HT-29 (cell line): ENCODE measurements around the gene GRIK5. TPM values are rescaled to one million over a fixed set of nuclear protein-coding genes. Genes with fewer than 3 reads are reported as not detected.
"Not testable (repeated sequence)": the region's sequence is repeated elsewhere in the genome, so short reads cannot be mapped to it uniquely, and the experiment has no call there.

ENCODE experiments used
- DNase-seq: peaks from one replicate; pipeline ENCODE4 v3.0.0-alpha.2; 2015; ENCODE audit warnings: low spot score
- total RNA-seq: library from RNA; depleted of rRNA; stranded (reverse); fragments of >200 nt; shearing (Covaris generic); gene quantifications from 2 replicates; pipeline ENCODE4 v1.2.3, GENCODE V29; 2014

Gene GRIK5
- total RNA-seq, 1 experiment from 2014 or later, result not detected

DNA sequence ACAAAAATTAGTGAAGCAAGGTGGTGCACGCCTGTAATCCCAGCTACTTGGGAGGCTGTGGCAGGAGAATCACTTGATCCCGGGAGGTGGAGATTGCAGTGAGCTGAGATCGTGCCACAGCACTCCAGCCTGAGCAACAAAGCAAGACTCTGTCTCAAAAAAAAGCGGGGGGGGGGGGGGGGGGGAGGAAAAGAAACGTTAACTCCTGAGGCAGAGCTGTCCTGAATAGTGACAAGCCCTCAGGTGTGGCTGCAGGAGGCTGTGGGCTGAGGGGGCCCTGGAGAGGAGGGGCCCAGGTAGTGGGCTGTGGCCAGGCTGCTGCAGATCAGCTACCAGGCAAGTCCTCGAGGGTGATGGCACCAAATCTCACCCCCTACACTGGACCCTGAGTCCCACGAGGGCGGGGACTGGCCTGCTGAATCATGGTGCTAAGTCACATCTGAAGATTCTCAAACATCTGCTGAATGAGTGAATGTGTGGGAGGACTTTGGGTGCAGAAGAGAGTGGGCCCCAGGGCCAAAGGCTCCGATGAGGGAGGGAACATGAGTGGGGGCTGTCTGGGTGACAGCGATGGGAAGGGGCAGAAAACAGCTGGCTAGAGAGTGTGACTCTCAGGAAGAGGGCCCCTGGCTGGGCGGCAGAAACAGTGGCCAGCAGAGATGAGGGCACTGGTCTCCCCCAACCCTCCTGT is 51.4 kb downstream of the GRIK5 start:
- DNase-seq, result no peak

DNA sequence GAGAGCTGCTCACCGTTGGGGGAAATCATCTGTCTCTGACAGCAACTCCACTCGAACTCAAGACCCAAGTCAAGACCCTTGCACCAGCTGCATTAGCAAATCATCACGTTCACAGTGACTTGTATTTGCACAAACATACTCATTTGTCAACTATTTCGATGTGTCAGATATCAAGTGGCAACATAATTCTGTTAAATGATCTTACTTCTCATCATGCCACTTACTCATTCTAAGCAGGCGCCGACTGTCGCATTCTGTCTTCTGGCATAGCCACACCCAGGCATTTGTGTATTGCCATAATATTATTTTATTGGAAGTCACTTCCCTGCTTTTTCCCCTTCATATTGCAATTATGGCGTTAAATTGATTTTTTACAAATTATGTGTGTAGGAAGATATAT is 53.0 kb downstream of the GRIK5 start:
- DNase-seq, result no peak

DNA sequence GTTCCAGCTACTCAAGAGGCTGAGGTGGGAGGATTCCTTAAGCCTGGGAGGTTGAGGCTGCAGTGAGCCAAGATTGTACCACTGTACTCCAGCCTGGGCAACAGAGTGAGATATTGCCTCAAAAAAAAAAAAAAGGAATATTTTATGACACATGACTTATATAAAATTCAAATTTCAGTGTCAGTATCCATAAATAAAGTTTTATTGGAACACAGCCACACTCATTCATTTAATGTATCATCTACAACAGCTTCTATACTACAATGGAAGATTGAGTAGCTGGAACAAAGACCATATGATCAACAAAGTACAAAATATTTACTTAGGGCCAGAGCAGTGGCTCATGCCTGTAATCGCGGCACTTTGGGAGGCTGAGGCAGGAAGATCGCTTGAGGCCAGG is 57.3 kb downstream of the GRIK5 start:
- DNase-seq, result not testable (repeated sequence)

DNA sequence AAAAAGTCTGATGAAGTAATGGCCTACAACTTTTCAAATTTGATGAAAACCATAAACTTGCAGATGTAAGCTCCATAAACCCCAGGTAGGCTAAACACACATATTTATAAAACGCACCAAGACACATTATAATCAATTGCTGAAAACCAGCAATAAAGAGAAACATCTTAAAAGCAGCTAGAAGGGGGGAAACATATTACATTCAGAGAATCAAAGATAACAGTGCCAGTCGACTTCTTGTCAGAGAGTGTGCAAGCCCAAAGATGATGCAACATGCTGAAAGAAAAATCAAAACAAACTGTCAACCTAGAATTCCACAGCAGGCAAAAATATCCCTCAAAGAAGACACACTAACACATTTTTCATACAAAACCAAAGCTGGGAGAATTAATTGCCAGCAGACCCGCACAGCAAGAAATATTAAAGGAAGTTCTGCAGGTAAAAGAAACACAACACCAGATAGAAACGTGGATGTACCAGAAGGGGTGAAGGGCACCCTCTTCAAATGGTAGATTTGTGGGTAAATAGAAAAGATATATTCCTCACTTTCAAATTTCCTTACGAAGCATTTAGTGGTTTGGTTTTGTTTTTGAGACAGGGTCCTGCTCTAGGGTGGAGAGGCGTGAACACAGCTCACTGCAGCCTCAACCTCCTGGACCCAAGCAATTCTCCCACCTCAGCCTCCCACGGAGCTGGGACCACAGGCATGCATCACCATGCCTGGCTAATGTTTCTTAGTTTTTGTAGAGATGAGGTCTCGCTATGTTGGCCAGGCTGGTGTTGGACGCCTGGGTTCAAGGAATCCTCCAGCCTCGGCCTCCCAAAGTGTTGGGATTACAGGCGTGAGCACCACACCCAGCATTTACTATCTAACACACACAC is 59.5 kb downstream of the GRIK5 start:
- DNase-seq, result no peak

DNA sequence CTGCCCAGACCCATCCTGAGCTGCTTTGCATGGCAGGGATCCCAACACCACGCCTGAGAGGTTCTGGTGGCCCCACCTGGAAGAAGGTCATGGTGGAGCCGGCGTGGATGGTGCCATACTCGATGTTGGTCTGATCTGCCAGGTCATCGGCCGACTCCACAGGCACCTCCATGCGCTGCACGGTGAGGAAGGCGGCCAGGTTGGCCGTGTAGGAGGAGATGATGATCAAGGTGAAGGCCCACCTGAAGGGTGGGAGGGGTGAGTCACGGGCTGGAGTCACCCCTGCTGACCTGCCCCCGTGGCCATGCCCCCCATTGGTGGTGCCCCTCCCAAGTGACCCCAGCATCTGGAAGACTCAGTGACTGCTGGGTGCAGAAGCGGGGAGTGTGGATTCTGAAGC is 63.4 kb downstream of the GRIK5 start:
- DNase-seq, result no peak

DNA sequence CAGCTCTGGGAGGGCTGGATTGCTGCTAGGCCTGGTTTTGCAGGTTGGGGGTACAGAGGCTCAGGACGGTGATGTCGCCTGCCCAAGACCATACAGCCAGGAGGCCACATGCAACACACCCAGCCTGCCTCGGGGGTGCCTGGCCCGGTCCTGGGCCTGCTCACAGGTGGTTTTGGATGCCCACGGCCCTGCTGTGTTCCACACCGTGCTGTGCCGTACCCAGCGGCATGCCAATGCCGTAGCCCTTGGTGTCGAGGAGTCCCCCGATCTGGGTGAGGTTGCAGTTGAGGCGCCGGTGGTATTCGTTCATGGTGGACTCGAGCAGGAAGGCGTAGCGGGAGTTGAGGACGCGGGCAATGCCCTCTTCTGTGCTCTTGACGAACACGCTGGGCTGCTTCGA is 64.5 kb downstream of the GRIK5 start:
- no peak for DNase-seq

DNA sequence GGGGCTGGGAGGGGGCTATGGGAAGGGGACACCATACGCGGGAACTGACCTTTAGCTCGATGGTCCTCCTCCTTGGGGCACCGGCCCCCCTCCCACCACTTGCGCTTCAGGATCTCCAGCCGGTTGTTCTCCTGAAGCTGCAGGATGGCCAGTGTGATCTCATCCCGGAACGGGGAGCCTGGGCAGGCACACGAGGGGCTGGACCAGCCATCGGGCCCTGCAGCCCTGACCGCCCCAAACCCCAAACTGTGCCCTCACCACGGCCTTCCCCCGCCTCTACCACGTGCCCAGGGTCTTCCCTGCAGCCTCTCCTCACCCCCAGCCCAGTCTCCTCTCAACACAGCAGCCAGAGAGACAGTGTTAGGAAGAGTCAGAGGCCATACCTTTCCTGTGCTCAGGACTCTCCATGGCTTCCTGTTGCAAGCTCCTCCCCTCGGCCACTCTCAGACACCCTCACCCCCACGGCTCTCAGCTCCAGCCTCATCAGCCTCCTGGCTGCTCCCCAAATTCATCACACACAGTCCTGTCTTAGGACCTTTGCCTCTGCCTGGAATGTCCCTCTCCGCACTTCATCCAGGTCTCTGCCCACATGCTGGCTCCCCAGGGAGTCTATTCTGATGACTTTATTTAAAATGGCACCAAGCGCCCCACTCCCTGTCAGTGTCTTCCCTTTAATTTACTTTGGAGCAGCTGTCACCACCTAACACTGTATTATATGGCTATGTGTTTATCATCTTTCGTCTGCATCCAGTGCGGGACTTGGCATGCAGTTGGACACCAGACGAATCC is 66.3 kb downstream of the GRIK5 start:
- DNase-seq, result no peak

DNA sequence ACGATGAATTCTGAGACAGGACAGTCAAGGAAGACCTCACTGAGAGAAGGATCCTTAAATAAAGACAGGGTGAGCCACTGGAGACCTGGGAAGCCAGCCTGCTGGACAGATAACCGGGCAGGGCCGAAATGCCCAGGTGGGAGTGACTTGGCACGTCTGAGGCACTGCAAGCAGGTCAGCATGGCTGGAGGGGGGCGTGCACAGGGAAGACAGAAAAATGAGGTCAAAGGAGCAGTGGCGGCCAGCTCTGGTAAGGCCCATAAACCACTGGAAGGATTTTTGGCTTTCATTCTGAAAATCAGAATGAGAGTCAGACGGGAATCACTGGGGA is 70.2 kb downstream of the GRIK5 start:
- DNase-seq, result no peak

DNA sequence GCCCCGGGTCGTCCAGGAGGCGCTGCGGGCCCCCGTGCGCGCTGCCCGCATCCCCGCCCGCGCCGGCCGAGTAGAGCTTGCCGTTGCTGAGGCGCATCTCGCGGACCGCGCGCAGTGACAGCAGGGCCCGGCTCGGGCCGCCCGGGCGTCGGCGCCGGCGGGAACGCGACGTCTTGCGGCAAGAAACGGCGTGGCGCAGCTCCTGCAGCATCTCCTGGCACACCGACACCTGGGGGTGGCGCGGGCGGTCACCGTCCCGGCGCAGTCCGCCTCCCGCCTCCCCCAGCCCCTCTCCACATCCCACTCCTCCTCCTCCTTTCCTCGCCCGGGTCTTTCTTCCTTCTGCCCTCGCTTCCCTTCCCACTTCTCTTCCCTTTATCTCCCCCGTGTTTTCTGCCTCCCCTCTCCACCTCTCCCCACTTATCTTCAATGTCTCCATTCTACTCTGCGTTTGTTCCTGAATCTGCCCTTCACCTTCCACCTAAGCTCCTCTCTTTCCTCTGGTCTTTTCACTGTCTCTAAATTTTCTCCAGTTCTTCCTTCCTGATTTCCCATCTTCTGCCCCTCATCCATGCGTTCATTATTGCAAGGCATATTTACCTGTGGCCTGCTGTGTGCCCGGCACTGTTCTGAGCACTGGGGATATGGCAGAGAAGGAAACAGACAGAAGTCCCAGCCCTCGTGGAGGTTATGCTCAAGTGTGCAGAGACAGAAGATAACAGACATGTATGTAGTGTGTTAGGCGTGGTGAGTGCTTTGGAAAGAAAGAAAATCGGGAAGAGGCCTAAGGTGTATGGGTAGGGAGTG is 70.7 kb downstream of the GRIK5 start:
- no peak for DNase-seq

DNA sequence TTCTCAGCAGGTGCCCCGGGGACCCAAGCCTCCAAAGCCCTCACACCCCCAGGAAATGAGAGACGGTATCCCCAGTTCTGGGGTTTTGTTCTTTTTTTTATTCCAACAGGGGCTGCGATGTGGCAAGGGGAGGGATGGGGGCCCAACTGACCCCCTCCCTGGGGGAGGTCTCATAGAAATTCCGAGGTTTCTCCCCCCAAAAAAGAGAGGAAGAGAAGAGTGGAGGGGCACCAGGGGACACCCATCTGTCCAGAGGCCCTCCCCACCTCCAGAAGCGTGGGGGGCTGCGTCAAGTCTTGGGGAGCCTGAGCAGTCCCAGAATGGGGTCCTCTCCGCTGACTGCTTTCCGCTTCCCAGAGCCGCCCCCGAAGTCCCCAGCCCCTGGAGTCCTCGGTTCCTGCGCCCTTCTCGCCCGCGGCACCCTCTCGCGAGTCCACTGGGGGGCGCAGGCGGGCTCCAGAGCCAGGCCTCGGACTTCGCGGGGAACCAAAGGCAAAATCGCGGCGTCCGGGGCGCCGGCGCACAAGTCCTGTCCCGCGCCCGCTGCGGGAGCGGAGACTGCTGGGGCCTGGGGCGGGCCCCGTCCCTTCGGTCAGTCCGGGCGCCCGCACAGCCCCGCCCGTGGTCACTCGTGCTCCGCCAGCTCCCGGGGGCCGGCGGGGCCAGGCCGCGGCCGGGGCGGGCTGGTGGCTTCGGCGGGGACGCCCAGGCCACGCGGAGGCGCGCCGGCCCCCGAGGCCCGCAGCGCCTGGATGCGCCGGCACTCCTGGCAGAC is 71.6 kb downstream of the GRIK5 start:
- no peak for DNase-seq

DNA sequence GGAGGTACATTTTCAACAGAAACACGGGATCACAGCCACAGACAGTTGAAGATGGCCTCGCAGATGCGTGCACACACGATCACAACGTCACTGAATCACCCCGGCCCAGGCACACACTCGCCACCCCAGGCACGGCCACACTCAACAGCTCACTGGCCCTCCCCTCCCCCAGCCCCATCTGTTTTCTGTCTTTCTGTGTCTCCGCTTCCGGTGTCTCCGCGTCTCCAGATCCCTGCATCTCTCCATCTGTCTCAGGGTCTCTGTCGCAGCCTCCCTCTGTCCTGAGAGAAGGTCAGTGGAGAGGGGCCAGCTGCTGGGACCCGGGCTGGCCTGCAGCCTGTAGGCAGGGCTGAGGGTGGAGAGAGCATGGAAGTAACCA is 72.2 kb downstream of the GRIK5 start:
- no peak for DNase-seq

DNA sequence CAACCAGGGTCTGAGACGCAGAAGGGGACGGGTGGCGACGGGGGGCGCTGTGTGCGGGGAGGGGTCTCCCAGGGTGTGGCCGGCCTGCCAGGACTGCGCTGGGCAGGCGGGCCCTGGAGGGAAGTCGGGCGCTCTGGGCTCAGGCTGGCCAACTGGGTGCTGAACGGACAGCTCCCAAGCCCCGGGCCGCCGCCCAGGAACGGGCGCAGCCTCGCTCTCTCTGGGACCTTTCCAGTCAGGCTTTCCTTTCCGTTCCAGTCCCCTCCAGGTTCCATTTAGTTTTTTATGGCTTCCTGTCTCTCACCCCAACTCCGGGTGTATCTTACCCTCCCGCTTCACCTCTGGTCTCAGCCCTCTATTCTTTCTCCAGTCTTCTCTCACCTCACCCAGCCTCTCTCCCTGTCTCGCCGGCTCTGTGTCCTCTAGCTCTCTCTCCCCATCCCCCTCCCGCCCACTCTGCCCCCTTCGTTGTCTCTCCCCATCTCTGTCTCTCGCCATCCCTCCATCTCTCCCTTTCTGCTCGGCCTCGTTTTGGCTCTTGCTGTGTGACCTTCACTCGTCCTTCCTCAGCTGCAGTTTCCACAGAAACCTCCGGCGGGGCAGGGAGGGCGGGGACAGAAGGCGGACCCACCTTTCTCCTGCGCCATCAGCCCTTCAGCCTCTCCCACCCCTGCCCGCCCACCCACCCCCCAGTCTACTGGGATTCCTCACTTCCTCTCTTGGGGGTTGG is 72.7 kb downstream of the GRIK5 start:
- DNase-seq, result peak; percentile 47

DNA sequence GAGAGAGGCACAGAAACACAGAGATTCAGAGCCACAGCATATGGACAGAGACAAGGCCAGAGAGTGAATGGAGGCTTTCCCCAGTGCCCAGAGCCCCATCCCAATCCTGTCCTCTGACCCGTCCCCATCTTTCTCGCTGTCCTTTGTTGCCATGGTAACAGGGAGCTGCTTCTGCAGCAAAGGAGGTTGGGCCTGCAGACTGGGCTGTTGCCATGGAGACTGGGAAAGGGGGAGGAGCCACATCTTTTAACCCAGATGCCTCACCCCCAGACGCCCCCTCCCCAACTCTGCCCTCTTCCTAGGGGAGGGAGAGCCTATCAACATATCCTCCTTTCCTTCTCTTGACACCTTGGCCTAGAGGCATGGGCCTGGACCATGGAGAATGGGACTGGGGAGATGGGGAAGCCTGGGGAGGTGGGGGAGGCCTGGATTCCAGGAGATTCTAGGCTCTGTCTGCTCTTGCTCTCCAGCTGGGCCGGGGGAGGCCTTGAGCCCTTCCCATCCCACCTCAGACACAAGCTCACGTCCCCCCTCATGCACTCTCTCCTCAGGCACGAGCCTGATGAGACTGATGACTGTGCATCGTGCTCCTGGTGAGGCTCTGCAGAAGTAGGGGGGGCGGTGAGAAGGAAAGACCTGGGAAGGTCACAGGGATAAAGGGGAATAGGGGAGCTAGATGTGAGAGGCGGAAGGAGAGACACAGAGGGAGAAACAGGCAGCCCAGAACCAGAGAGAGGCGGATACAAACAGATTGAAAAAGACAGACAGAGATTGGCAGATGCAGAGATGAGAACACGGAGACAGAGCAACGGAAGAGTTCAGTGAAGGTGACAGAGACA is 73.8 kb downstream of the GRIK5 start:
- no peak for DNase-seq

DNA sequence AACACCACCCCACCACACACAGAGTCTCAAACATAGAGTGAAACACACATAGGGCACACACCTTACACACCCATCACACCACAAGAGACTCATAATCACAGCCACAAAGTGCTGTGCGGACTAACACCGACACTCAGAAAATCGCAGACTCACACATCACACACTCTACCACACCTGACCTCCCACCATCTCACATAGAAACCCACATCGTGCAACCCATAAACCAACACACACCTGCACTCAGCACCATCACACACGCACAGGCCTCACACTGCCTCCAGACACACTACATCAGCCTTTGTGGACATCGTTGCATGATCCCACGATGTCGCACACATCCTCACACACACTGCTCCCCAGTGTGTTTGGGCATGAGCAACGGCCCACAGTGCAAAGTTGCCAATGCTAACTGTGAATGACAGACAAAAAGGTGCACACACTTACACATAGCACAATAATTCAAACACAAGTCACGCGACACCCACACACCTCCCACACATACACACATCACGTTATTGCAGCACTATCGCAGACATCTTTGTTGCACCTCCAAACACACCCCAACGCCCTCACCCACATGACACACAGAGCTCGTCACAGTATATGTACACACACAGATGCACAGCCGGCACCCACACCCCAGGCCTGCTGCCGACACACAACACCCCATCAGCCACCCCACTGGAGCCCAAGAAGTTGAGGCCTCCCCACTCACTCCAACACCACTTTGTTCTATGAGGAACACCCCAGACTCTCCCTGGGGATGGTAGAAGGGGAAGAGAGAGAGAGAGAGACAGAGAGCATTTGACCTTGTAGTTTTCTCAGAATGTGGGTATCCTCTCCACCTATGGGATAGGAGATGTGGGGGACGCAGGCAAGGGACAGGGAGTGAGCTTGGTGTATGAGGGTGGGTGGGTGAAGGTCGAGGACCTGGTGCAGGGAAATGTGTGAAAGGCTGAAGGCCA is 74.7 kb downstream of the GRIK5 start:
- no peak for DNase-seq

DNA sequence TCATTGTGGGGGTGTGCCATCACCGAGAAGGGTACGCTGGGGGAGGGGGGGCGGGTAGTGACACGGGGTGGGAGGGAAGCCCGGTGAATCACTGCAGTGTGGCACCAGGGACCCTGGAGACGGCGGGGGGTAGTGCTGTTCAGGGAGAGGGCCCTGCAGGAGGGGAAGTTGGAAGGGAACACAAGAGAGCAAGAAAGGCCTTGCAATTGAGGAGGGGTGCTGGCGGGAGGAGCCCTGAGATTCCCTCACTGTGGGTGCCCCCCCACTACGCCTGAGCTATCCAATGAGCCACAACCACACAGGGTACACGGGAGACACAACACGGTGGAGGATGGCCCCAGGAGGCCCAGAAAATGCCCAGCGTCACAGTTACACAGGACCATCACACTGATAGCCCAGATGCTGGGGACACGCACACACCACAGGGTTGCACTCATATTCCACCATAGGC is 75.5 kb downstream of the GRIK5 start:
- no peak for DNase-seq

DNA sequence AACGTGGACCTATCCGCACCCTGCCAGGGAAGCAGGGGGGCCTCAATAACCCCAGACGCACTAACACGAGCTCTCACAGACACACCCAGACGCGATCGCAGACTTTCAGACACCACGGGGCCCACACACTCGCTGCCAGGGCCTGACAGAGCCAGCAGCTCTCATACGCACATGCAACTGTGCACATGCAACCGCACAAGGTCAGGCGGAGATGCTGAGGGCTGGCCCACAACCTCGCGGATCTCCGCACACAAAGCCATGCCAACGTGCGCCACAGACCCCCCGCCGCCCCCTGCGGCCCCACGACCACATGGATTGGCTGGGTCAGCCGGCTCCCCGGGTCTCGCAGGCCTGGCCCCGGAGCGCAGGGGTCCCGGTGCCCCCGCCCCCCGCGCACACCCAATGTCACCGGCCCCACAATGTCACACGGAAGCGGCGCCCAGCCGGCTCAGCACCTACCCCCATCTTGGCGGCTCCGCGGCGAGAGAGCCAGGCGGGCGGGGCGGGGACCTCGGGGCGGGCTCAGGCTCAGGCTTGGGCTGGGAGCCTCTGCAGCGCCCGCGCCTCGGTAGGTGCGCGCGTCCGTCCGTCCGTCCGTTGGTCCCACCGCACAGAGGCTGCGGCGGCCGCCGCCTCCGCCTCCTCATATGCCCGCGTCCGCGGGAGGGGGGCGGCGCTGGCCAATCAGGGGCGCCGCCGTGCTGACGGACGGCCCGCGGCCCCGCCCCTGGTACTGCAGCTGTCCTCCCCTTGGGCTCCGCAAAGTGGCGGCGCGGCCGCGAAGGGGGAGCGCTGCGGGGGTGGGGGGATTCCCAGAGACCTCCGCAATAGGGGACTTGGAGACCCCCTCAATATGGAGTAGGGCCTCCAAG is 76.2 kb downstream of the GRIK5 start, which contains the start of gene ATP1A3:
ATP1A3 (minus strand) TSS at position 619 of the 872 bp plus-strand sequence; CDS start at position 465, 154 bp downstream.
- peak; percentile 61 for DNase-seq
